Omental fat pad (tissue), 4 donors: ENCODE results near the gene OSBPL6. TPM values are rescaled to one million over a fixed set of nuclear protein-coding genes. Genes with fewer than 3 reads are reported as not detected.

Experiments used
- ATAC-seq: fragments of 150-250 bp; one replicate; pipeline ENCODE4 v1.9.1; 2016; ENCODE audit warnings: mild to moderate bottlenecking, moderate library complexity; ENCODE audit not compliant: low FRiP score
- DNase-seq: peaks from one replicate; pipeline ENCODE4 v3.0.0-alpha.2; 2019; ENCODE audit warnings: low spot score
- CTCF ChIP-seq, 3 donors: fragments of 450-650 bp; IDR thresholded peaks; one replicate each; pipeline ENCODE4 v1.5.1; 2016 to 2017; ENCODE audit warnings: antibody characterized with exemption in 3 of 3, mild to moderate bottlenecking in 3 of 3, moderate library complexity in 2 of 3
- total RNA-seq, 4 donors: library from RNA; depleted of rRNA; stranded (reverse); fragments of >200 nt; gene quantifications; one replicate each; pipeline ENCODE4 v1.1.0, GENCODE V29; 2016

The OSBPL6 gene
- total RNA-seq, 4 donors from 2014 or later: 1.1 to 2.0 (median 1.6) TPM

- no peak for TF ChIP-seq CTCF (IDR thresholded peaks at IDR 0.05)
- ATAC-seq (no peak), DNase-seq (no peak)
Observed at GRCh38 chr2:178436662-178437061, 242.3 kb downstream of the OSBPL6 start.

GRCh38 chr2:178441426-178441825 is 247.1 kb downstream of the OSBPL6 start:
- DNase-seq (no peak), ATAC-seq (no peak)
- no peak for TF ChIP-seq CTCF (IDR thresholded peaks at IDR 0.05)

- no peak for DNase-seq
- no peak for TF ChIP-seq CTCF (IDR thresholded peaks at IDR 0.05)
- ATAC-seq: no peak
Observed at GRCh38 chr2:178448968-178449661, 254.8 kb downstream of the OSBPL6 start.

- DNase-seq (no peak), ATAC-seq (no peak)
Observed at GRCh38 chr2:178449700-178450523, 255.6 kb downstream of the OSBPL6 start.

GRCh38 chr2:178450524-178450773 is 256.1 kb downstream of the OSBPL6 start:
- TF ChIP-seq CTCF (IDR thresholded peaks at IDR 0.05): no peak
- DNase-seq (no peak), ATAC-seq (no peak)

More at GRCh38 chr2:178449700-178450523, 255.6 kb downstream of the OSBPL6 start:
- no peak for TF ChIP-seq CTCF (IDR thresholded peaks at IDR 0.05)

- no peak for TF ChIP-seq CTCF (IDR thresholded peaks at IDR 0.05)
- DNase-seq (peak; percentile 87), ATAC-seq (peak; percentile 100)
Observed at GRCh38 chr2:178450774-178451525, 256.6 kb downstream of the OSBPL6 start, which contains the start of the genes PJVK and PRKRA. Gene PJVK (plus strand): TSS chr2:178451378. CDS start chr2:178453410, 2,032 bp downstream. Gene PRKRA (minus strand): TSS chr2:178451175. CDS start chr2:178451030, 145 bp downstream.
